NCI-H2081 treated with DMSO at 0.1 percent for 48 hours (cell line): ENCODE measurements around the gene AFF1.
"Not testable (repeated sequence)": the region's sequence is repeated elsewhere in the genome, so short reads cannot be mapped to it uniquely, and the experiment has no call there.

ENCODE experiments used
- DNase-seq: peaks from one replicate; lab custom pipeline; 2025; lab: John Stamatoyannopoulos, UW

AFF1 gene

DNA sequence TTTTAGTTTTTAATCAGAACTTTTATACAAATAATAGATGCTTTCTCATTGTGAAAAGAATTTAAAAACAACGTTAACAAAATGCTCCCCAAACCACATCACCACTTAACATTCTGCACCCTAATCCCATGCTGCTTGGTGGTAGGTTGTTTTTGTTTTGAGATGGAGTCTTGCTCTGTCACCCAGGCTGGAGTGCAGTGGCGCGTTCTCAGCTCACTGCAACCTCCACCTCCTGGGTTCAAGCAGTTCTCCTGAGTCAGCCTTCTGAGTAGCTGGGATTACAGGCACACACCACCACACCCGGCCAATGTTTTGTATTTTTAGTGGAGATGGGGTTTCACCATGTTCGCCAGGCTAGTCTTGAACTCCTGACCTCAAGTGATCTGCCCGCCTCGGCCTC is 102.4 kb downstream of the AFF1 start:
- DNase-seq = not testable (repeated sequence)

DNA sequence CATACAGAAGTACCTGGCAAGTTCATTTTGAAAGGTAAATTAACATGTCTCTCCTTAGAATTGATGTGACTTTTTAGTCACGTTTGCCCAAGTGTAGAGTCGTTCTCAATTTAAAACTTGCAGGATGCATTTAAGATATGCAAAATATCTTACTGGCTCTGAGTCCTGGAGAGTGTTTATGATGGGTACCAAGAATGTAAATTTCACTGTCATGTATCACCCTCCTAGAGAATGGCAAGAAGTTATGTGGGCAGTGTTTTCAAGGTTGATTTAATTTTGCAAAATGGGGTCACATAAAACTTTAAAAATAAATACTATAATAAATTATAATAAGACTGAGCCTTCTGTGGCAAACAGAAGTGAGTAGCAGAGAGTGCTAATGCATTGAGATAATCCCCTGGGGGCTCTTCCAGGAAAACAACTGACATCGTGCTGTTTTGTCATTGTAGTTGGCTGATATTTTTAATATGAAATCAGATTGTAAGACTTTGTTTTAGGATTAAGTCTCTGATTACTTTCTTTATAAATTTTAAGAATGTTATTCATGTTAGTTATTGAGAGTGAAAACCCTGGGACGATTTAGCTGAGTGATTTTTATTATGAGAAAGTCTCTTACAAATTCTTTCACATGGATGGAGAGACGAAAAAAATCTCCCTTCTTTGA is 103.0 kb downstream of the AFF1 start:
- no peak for DNase-seq

DNA sequence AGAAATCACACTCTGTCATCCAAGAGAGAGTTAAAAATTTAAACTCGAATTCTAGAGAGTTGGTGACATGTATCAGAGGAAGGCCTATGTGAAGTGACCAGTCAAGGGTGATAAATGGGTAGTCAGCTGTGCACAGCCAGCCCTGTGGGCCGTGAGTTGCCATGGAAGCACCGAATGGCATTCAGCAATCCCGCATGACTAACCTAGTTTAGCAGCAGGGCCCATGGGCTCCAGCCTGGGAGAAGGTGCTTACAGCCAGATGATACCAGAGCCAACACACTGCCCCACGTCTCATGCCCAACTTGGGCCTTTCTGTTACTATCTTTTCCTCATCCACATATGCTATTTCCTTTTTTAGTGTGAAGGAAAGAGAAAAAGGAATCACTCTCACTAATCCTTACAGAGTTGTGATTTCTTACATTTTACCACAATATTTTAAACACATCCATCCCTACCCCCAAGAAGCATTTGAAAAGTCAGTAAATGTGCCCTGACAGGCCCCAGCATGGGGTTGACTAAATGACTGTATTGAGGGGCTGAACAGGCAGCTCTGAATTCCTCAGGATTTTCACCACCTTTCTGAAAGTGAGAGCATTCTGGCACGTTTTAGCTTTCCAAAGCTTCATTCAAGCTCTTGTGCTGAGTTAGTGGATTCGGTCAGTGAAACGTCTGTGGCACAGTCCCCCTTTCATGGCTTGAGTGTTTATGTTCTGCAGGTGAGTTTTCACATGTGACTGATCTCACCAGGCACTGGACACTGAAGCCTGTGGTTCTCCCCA is 104.2 kb downstream of the AFF1 start:
- DNase-seq = no peak

DNA sequence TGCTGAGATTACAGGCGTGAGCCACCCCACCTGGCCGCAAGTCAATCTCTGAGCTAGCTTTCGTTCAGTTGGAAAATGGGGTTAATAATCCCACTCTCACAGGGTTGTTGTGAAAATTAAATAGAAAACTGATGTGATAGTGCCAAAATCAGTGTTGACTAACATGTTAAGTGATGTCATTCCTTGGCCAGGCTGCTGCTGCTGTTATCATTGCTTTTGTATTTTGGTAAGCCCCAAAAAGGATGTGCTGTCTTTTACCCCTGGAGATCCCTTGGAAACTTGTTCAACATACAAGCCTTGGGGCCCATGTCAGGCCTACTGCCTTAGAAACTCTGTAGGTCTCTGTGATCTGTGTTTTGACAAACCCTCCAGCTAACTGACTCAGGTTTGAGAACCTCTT is 106.3 kb downstream of the AFF1 start:
- no peak for DNase-seq

GRCh38 chr4:87042221-87042620 is 107.4 kb downstream of the AFF1 start:
- no peak for DNase-seq

DNA sequence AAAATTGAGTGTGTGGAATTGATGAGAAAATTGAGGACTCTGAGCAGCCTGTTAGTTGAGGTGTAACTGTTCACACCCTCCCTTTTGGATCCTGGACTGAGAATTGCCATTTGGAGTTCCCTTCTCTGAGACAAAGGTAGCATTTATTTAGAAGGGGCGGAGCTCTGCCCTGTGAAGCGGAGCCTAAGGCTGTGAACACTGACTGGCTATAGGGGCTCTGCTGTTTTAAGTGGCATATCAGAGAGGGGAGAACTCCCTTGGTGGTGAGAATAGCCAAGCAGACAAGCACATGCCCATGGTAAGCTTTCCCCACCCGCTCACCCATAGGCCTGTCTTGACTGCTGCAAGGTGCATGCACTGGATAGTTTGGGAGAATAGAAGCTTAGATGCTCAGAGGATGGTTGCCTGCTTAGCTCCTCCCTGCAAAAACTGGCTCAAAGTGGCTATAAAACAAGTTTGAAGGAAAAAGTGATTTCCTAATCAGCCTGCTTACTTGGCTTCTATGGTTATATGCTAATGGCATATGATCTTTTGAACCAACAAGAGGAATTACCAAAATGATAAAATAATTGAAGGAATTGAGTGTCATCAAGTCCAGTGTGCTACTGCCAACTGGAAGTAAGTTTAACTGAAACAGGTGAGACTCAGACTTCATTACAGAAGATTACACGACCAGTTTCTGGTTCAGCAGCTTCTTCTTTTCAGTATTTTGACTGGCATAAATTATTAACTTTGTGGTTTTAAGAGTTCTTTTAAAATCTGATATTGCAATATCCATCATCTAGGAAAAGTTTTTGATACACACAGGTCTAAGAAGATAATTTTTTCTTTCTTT is 108.4 kb downstream of the AFF1 start:
- DNase-seq = no peak

DNA sequence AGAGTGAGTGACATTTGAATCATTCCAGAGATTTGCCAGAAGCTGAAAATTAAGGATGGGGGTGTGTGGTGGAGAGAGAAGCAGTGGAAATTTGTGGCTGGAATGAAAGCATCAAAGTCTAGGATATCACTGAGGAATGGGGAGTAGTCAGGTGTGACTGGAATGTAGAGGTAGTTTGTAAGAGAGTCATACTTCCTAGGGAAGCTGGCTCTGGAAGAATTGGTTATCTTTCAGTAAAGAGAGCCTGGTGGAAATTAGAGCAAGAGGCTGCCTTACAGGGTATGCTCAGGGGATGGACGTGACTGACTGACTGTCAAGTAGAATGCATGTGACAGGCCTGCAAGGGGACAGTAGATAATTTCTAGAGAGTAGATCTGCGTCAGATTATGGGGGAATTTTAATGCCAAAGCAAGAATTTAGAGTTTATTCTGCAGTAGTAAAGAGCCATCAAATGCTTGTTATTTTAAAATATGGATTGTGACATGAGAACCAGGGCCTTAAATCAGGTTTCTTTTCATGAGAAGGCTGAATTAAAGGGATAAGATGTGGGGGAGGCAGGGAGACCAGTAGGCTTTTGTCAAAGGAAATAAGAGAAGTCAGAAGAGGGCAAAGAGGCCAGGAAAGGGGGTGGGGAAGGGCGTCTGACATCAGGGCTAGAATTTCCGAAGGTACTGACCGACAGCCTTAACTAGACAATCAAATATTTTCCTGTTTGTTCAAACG is 109.9 kb downstream of the AFF1 start:
- no peak for DNase-seq

DNA sequence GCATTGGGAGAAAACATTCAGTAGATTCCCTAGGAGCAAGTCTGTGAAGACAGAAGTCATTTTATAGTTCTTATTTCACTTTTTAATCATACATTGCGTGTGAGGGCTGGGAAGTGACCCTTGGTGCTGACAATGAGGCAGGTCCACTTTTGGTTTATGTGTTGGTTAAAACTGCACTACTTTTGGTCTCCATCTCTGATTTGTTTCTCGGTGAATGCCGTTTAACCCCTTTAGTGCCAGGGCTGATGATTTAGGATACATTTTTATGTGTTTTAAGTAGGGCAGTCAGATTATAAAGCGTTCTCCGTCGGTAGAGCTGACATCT is 110.4 kb downstream of the AFF1 start:
- DNase-seq = no peak

GRCh38 chr4:87045659-87046058 is 110.8 kb downstream of the AFF1 start:
- DNase-seq = no peak

GRCh38 chr4:87046121-87046551 is 111.3 kb downstream of the AFF1 start:
- no peak for DNase-seq

DNA sequence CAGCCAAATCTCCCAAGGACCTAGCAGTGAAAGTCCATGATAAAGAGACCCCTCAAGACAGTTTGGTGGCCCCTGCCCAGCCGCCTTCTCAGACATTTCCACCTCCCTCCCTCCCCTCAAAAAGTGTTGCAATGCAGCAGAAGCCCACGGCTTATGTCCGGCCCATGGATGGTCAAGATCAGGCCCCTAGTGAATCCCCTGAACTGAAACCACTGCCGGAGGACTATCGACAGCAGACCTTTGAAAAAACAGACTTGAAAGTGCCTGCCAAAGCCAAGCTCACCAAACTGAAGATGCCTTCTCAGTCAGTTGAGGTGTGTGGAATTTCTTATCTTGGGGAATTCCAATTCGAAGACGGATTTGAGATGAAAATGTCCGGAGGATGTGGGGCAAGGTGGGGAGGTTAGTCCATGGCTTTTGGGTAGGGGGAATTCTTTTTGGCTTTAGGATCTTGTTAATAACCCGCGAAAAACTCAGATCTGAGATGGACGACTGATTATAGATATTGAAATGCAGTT is 112.5 kb downstream of the AFF1 start:
- DNase-seq = no peak

DNA sequence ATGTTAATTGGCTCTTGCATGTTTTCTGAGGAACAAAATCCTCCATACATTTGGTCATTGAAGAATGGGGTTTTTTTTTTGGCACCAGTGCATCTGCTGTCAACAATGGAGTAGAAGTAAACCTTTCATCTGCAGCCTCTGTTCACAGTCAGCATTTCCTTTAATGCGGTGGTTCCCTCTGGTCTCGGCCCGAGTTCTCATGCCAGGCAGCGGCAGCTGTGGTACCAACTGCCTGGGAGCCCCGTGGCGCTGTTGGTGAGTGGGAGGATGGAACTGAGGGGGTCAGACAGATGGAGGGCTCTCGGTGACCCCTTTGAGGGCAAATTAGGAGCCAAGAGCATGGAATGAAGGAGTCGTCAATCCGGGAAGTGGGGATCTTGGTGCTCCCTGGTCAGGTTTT is 114.7 kb downstream of the AFF1 start:
- DNase-seq = no peak

DNA sequence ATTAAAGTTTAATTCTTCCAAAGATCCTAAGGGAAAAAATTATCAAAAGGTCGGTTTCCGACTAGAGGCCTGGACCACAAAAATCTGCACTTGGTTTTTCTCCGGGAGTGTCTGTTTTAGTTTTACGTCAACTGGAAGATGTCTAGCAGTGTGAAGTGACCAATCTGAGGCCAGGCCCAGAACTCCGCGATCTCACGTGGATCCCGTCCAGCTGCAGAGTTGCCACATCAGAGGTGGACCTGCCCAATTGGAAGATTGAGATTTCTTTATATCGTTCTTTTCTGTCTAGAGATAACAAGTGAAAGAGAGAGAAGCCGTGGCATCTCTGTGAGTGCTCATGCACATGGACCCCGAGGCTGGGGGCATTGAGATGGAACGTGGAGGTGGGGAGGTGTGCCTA is 115.8 kb downstream of the AFF1 start:
- DNase-seq = no peak

GRCh38 chr4:87051121-87051713 is 116.4 kb downstream of the AFF1 start:
- no peak for DNase-seq

DNA sequence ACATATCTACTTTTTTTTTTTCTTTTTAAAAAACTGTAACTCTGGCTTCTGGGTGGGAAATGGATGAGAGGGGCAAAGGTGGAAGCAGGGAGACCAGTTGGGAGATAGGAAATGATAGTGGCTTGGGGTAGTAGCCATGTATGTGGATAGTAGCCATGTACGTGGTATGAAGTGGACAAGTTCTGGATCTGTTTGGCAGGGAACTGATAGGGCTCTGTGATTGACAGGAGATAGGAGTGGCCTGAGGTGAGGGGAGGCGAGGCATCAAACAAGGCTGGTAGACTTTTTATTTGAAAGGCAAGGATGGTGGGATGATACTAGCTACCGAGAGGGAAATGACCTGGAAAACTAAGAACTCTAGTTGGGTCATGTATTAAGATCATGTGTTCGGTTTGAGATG is 117.8 kb downstream of the AFF1 start:
- no peak for DNase-seq

DNA sequence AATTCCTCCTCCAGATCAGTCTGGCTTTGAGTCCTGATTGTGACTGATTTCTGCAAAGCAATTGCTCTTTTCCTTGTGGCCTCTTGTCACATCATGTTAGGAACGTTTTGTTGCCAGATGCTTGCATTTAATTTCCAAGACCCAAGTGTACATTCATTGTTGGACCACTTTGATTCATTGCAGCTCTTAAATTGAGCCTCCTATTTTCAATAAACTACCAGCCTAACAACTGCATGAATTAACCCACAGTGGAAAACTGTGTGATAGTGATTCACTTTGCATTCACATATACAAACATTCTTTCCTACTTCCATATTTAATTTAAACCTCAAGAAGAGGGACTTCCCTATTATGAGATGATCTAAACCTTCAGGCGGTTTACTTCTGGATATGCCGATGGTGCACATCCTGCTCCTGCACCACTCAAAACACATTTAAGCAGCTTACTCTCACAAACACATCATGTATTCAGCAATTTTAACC is 118.4 kb downstream of the AFF1 start:
- no peak for DNase-seq

DNA sequence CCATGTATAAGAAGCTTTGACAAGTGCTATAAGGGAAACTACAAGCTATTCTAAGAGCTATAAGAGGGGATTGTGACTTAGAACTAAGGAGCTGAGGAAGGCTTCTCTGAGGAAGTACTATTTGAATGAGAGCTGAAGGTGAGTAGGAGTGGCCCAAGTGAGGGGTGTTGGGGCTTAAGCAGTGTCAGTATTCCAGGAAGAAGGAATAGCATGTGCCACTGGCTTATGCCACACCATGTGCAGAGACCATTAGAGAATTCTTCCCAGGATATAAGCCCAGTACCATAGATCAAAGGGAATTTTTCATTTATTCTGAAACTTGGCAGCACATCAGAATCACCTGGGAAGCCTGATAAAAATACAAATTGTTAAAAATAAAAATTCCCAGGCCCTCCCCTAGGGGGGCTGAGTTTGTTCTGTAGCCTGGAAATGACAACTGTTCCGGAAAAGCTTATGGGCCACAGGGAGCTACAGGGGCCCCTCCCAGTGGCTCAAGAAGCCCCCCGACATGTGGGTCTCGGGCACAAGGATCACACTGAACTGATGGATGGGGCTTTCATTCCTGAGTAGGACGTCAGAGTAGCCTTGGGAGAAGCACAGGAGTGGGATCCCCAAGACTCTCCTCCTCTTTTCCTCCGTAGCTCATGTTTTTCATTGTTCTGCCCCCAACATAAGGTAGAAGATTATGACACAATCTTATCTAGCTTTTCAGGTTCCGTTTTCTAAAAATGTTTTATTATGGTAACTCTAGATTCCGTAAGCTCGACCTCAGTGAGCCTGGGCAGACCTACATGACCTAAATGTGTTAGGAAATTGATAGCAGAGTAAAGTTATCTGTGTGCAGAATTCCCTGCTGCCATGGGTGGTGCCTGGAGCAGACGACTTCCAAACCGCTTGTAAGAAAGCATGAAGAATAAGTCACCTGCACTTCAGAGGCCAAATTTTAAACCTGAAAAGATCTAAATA is 119.3 kb downstream of the AFF1 start:
- no peak for DNase-seq

- no peak for DNase-seq
Observed at GRCh38 chr4:87054900-87055299, 120.1 kb downstream of the AFF1 start.

- DNase-seq = no peak
Observed at GRCh38 chr4:87055311-87055710, 120.5 kb downstream of the AFF1 start.

GRCh38 chr4:87056881-87057280 is 122.1 kb downstream of the AFF1 start:
- no peak for DNase-seq
